MV-4-11 (cell line): ENCODE data around the gene NOM1.
"Not testable (repeated sequence)": the region's sequence is repeated elsewhere in the genome, so short reads cannot be mapped to it uniquely, and the experiment has no call there.

Source experiments
- DNase-seq: peaks from one replicate; lab custom pipeline; 2025; lab: John Stamatoyannopoulos, UW

Gene NOM1

DNA sequence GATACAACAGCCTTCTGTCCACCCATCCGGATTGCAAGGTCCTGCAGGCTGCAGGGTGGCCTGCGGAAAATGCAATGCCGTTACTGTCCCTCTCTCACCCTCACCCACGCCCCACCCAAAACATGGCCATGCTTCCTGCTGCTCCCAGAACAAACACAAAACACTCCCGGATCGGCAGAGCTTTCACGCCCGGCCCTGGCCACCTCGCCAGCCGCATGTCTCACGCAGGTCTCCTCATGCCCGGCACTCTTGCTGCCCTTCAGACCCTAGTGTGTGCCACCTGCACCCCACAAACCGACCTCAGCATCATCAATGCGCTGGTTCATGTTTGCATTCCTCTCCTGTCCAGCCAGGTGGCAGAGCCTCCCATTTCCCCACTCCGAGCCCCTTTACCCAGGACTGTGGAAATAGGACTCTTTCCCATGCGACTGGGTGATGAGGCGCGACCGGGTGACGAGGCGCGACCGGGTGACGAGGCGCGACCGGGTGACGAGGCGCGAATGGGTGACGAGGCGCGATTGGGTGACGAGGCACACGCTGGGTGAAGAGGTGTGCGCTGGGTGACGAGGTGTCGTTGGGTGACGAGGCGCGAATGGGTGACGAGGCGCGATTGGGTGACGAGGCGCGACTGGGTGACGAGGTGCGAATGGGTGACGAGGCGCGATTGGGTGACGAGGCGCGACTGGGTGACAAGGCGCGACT, 8.9 kb upstream of the NOM1 start:
- DNase-seq = no peak

DNA sequence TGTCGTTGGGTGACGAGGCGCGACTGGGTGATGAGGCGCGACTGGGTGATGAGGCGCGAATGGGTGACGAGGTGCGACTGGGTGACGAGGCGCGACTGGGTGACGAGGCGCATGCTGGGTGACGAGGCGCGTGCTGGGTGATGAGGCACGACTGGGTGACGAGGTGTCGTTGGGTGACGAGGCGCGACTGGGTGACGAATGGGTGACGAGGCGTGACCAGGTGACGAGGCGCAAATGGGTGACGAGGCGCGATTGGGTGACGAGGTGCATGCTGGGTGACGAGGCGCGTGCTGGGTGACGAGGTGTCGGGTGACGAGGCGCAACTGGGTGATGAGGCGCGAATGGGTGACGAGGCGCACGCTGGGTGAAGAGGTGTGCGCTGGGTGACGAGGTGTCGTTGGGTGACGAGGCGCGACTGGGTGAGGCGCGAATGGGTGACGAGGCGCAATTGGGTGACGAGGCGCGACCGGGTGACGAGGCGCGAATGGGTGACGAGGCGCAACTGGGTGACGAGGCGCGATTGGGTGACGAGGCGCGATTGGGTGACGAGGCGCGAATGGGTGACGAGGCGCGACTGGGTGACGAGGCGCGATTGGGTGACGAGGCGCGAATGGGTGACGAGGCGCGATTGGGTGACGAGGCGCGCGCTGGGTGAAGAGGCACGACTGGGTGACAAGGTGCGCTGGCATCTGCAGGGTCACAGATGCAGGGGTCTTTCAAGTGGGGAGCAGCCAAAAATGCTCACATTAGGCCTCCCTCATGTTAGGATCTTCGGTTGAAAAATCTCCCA, 7.9 kb upstream of the NOM1 start:
- no peak for DNase-seq

DNA sequence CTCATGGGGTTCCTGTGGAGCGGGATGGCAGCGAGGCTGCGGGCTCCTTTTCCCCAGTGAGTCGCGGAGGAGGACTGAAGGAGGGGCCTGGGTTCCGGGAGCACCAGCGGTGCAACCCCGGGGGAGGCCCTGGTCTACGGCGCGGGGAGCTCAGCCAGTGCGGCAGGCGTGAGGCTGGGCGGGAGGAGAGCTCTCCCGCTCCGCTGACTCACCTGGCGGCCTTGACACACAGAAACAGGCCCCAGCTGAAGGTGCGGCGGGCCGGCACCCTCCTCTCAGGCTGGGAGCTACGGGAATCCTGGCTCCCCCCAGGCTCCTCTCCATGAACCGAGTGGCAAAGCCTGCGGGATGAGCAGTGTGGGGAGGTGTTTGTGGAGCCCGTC, 6.8 kb upstream of the NOM1 start:
- no peak for DNase-seq

DNA sequence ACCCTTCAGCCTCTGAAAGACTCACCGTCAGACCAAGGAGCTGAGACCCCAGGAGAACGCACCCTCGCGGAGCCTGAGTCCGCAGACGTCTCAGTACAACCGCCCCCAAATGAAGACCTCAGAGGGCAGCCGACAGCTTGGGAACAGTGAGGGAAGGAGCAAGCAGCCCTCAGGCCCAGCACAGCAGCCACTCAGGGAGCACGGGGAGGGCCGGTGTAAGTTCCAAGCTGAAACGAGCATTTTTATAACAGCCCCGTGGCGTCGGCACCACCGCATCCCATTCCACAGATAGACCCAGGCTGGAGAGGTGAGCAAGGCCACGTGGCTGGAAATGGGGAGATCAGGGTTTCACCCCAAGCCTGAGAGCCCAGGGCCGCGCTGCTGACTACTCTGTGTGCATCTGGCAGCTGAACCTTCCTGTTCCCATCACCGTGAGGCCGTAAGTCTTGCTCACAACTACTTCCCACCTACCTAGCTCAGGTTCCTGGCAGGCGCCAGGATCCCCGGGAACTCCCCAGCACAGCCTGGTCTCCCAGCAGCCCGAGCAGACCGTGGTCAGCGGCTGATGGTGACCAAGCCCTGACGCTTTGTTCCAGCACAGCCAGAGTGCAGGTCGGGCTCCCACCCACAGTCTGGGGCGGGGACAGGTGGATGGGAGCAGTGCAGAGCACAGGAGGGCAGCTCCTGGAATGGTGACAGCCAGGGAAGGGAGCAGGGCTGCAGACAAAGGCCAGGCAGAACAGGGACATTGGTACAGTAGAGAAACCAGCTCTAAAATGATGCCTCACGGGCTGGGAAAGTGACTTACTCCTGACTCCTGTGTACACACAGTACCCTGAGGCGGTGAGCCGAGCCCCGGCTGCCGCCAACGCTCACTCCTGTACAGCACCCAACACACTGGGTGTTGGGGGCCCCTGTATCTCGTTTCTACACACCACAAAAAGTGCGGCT, 6.1 kb upstream of the NOM1 start:
- no peak for DNase-seq

DNA sequence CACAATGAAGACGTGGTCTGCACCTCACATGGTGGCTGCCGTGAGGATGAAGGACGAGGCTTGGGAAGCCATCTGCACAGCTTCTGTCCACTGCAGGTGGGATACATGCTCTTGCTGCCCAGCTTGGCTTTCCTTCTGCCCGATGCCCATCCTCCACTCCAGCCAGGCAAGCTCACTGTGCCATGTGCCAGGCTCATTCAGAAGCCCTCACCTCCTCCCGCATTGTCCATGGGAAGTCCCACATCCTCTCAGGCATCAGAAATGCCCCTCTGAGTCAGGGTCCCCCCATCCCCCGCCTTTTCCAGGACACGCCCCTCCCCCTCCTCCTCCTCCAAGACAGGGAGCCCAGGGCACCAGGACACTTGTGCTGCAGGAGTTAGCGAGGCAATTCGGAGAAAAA, 4.6 kb upstream of the NOM1 start:
- DNase-seq = no peak

DNA sequence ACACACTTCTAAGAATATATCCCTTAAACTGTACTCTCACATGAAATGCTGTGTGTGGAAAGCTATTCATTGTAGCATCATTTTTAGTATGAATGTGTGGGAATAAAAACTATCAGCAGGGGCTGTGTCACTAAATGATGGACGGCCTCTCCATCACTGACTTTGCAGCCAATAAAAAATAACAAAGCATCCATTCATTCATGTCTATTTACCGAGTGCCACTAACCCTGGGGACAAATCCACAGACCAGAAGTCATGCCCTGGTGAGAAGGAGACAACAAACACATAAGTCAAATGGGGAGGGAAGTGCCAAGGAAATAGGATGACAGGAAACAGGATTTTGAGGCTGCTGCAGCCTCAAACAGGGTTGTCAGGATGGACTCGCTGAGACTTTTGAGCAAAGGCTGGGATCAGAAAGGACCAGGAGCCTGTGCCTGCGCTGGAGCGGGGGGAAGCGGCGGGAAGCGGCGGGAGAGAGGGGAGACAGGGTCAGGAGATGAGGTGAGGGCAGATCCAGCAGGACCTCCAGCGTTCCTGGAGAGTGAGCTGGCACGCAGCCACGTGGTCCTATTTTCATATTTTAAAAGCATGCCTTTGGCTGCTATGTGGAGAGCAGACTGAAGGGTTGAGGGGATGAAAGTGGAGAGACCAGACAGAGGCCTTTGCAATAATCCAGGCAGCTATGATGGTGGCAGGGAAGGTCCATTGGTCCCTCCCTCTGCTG, 2.2 kb upstream of the NOM1 start:
- no peak for DNase-seq

DNA sequence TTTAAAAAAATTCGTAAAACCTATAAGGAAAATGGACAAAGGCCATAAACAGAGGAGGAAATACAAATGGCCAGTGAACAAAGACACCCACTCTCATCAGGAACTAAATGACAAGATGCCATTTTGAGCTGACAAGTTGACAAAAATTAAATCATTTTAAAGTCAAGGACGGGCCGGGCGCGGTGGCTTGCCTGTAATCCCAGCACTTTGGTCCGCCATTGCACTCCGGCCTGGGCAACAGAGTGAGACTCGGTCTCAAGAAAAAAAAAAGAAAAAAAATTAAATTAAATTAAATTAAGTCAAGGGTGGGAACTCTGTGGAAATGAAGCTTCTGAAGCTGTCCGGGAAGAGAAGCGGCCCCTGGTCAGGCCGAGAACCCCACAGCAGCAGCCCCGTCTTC, 1.2 kb upstream of the NOM1 start:
- DNase-seq = no peak

DNA sequence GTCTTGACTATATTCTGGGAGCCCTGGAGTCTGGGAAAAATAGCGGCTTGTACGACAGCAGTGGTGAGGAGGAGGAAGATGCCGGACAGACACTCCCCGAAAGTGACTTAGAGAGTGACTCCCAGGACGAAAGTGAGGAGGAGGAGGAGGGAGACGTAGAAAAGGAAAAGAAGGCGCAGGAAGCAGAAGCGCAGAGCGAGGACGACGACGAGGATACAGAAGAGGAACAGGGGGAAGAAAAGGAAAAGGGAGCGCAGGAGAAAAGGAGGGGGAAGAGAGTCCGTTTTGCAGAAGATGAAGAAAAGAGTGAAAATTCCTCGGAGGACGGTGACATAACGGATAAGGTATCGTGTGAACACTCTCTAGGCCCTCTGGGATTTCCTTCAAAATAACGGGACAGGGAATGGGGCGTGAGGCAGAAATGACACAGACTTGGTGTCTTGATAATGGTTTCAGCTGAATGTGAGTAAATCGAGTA, 908 bp downstream of the NOM1 start:
- peak; percentile 15 for DNase-seq

DNA sequence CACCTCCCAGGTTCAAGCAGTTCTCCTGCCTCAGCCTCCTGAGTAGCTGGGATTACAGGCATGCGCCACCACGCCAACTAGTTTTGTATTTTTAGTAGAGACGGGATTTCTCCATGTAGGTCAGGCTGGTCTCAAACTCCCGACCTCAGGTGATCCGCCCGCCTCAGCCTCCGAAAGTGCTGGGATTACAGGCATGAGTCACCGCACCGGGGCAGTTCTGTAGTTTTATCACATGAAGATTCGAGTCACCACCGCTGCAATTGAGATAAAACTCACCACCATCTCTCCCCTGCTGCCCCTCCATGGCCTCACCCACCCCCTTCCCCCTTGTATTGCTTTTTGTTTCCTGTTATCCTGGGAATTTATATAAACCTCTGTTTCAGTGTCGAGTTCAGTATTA, 3.7 kb downstream of the NOM1 start:
- DNase-seq = not testable (repeated sequence)

DNA sequence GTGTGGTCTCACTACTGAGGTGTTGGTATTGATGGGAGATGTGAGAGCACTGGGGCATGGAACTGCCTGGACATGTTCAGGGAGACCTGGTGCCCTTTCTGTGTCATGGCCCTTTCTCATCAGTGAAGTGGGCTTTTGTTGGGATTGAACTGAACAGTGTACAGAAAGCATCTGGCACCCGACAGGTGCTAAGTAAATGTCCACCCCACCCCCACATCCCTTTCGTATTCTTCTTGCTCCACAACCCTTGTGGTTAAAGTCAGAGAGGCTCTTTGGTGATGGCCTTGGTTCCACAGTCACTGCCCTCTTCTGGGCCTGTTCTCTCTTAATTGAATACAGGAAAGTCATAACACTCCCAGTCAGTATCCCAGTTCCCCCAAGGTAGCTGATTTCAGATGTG, 5.4 kb downstream of the NOM1 start:
- no peak for DNase-seq

DNA sequence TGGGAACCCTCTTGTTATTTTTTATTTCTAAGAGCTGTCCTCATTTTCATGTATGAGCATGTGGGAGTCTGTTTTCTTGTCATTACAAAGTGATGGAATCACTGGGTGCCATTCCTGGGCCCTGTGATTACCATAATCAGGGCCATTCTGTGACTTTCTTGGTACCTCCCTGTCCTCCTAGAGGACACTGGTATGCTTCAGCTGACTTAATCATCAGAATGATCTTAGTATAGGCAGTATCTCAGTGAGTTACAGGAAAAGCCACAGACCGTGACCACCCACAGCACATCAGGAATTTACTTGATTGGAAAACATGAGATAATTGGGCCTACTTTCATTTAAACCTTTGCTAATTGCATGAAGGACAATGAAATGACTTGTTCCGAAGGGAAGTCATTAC, 7.2 kb downstream of the NOM1 start:
- DNase-seq = no peak

DNA sequence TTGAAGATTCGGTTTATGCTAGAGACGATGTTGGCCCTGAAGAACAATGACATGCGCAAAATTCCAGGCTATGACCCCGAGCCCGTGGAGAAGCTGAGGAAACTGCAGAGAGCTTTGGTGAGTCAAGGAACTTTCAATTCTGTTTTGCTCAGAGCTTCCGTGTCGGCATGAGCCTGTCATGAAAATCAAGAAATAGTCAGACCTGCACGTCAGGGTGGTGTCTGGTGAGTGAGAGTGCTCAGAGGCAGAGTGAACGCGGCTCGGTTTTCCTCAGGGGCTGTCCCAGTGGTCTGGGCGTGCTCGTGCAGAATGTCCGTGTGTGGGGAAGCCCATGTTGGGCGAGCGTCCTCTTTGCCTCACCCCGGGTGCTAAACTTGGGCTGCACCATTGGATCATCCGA, 12.6 kb downstream of the NOM1 start:
- no peak for DNase-seq

DNA sequence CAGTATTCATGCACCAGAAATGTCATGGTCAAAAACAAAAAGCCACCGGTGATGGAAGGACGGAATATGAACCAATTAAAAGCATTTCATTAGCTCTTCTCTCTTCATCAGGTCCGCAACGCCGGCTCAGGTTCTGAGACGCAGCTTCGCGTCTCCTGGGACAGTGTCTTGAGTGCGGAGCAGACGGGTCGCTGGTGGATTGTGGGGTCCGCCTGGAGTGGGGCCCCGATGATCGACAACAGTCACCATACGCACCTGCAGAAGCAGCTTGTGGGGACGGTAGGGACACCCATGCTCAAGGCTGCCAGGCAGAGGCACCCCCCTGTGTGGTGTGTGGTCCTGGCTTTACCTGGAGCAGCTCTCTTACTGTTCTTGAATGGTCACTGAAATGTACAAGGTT, 13.4 kb downstream of the NOM1 start:
- no peak for DNase-seq

DNA sequence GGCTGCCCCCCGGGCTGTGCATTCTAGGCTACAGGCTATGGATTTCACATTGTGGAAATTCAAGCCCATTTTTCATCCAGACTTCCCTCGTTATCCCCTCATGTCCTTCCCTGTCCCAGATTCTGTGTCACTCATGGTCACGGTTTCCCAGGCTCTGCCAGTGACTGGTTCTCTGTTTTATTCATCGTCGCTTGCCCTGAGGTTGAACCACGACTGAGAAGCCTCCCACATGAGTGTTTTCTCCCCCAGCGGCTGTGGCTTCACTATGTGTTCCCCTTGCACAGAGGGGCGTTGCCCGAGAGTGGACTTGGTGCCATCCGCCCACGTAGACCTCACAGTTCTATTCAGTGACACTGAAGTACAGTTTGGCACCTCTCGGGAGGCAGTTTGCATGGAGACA, 14.0 kb downstream of the NOM1 start:
- DNase-seq = no peak

DNA sequence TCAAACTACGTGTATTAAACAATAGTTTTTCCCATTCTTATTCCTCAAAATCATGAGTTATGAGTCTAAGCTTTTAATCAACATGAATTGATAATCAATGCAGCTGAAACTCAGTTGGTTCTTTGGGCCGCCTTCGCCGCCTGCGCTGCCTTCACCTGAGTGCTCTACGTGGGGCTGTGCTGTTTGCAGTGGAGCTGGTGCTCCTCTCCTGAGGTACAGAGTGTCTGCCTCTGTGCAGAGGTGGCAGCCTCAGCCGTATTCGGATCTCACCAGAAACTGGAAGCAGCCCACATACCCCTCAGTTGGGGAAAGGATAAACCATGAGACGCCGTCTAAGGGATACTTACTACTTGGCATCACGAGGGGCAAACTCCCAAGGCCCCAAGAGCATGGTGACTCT, 15.5 kb downstream of the NOM1 start:
- no peak for DNase-seq

DNA sequence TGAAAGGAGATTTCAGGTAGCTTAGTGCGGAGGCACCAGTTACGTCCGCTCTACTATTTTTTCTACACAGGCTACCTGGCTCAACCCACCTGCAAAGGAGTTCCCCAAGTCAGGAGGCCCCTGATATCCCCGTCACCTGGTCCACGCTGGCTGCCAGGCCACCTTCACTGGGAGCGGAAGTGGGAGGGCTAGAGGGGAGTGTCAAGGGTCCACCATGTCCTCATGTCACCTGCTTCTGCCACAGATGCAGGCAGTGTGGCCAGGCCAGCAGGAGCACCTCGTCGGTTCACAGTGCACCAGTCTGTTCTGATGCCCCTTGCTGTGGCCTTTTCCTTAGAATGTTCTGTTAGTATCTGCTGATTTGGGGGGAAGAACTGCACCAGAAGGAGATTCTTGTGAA, 16.9 kb downstream of the NOM1 start:
- no peak for DNase-seq

DNA sequence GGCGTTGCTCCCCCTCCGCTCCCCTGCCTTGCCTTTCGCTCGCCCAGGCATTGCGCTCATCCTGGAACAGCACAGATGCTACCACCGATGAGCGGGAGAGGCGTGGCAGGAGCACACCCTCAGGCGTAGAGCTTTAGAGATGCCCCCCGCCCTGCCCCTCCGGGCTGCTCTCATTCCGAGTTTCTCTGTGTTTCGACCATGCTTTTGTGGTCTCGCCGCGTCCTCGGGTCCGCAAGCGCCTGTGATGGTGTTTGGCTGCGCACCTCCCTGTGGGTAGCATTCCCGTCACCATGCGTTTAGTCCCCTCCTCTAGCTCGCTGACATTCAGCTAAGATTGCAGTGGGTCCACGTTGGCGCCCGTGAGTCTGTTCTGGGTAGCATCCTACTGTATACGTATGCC, 18.7 kb downstream of the NOM1 start:
- DNase-seq = no peak

DNA sequence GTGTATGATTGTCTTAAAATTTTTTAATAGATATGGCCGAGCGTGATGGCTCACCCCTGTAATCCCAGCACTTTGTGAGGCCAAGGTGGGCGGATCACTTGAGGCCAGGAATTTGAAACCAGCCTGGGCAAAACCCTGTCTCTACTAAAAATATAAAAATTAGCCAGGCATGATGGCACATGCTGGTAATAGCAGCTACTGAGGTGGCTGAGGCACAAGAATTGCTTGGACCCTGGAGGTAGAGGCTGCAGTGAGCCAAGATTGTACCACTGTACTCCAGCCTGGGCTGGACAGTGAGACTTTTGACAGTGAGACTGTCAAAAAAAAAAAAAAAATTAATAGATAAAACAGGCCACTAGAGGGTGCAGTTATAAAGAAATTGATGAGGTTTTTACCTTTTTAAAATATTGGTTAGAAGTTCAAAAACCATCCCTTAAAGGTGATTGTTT, 20.5 kb downstream of the NOM1 start:
- no peak for DNase-seq

DNA sequence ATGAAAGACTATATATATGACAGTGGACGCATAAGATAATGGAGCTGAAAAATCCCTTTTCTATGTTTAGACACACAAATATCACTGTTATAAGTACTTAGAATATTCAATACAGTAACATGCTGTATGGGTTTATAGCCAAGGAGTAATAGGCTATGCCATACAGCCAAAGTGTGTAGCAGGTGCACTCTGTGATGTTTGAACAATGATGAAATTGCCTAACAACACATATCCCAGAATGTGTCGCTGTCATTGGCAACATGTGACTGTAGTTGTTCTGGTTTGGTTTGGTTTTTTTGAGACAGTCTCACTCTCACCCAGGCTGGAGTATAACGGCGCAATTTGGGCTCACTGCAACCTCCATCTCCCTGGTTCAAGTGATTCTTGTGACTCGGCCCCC, 26.1 kb downstream of the NOM1 start:
- DNase-seq = no peak

DNA sequence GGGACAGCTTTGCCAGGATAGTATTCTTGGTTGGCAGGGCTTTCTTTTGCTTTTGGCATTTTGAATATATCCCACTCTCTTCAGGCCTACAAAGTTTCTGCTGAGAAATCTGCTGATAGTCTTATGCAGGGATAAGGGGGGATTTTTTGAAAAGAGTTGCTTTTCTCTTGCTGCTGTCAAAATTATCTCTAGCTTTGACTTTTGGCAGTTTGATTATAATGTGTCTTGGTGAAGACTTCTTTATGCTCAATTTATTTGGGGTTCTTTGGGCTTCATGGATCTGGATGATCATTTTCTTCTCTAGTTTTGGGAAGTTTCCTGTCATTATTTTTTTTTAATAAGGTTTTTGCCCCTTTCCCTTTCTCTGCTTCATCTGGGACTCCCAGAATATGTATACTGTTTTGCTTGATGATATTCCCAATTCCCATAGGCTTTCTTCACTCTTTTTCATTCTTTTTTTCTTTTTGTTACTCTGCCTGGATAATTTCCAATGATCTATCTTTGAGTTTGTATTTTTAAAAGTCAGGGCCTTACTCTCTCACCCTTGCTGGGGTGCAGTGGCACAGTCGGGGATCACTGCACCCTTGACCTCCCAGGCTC, 29.6 kb downstream of the NOM1 start:
- DNase-seq = no peak

DNA sequence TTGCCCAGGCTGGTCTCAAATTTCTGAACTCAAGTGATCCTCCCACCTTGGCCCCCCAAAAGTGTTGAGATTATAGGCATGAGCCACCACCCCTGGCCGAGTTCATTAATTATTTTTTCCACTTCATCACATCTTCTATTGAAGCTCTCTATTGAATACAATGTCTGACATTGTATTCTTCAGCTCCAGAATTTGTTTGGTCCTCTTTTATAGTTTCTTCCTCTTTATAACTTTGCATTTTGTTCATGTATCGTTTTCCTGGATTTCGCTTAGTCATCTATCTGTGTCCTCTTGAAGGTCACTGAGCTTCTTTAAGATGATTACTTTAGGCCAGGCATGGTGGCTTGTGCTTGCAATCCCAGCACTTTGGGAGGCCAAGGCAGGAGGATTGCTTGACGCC, 30.2 kb downstream of the NOM1 start:
- no peak for DNase-seq
